DND-41 (cell line): ENCODE data around the gene TCEA2.

Source experiments
- EZH2 ChIP-seq: IDR thresholded peaks from 3 replicates; pipeline ENCODE4 v1.6.1; 2012; ENCODE audit warnings: borderline replicate concordance, low read depth, mild to moderate bottlenecking, moderate library complexity, low read length, inconsistent platforms; ENCODE audit not compliant: severe bottlenecking
- TF ChIP-seq, protein P1 (sequence below): IDR thresholded peaks from 2 replicates; pipeline ENCODE4 v1.5.1; 2012; ENCODE audit warnings: borderline replicate concordance, low read length, moderate library complexity, mild to moderate bottlenecking; ENCODE audit not compliant: poor library complexity, severe bottlenecking; ENCODE audit errors: extremely low read depth

DNA sequence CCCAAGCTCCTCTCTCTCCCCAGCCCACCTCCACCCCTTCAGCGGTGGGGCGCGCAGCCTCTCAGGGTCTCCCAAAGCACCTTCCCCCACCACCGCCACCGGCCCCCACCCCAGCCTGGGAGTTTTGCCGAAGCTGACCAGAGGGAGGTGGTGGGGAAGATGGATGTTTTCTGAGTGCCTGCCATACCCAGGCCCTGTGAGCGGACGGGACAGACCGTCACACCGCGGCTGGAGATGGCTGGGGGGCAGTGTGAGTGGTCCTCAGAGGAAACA is 21.3 kb upstream of the TCEA2 start:
- TF ChIP-seq, protein P1, sequence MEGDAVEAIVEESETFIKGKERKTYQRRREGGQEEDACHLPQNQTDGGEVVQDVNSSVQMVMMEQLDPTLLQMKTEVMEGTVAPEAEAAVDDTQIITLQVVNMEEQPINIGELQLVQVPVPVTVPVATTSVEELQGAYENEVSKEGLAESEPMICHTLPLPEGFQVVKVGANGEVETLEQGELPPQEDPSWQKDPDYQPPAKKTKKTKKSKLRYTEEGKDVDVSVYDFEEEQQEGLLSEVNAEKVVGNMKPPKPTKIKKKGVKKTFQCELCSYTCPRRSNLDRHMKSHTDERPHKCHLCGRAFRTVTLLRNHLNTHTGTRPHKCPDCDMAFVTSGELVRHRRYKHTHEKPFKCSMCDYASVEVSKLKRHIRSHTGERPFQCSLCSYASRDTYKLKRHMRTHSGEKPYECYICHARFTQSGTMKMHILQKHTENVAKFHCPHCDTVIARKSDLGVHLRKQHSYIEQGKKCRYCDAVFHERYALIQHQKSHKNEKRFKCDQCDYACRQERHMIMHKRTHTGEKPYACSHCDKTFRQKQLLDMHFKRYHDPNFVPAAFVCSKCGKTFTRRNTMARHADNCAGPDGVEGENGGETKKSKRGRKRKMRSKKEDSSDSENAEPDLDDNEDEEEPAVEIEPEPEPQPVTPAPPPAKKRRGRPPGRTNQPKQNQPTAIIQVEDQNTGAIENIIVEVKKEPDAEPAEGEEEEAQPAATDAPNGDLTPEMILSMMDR, result no peak
- no peak for TF ChIP-seq EZH2
